OCI-LY1 (cell line): ENCODE measurements around the gene PCSK5.

Source experiments
- H2AFZ ChIP-seq: fragments of 200-600 bp; sonication (generic), shearing (Covaris generic); 2 replicates; pipeline ENCODE4 v1.6.0; 2014; ENCODE audit warnings: antibody characterized with exemption, mild to moderate bottlenecking, low read length
- H3F3A ChIP-seq: fragments of 200-600 bp; sonication (generic), shearing (Covaris generic); 2 replicates; pipeline ENCODE4 v1.6.0; 2014; ENCODE audit warnings: mild to moderate bottlenecking, antibody characterized with exemption, low read length, moderate library complexity; ENCODE audit not compliant: insufficient read depth
- H3K27ac ChIP-seq: fragments of 200-600 bp; sonication (generic); 2 replicates; pipeline ENCODE4 v1.5.1; 2014; ENCODE audit warnings: low read length, mixed run types, mild to moderate bottlenecking, low read depth; ENCODE audit not compliant: poor library complexity, severe bottlenecking
- H3K27me3 ChIP-seq: fragments of 200-600 bp; sonication (generic); 2 replicates; pipeline ENCODE4 v1.6.0; 2014; ENCODE audit warnings: antibody characterized with exemption, mild to moderate bottlenecking, low read length, moderate library complexity; ENCODE audit not compliant: insufficient read depth
- H3K36me3 ChIP-seq: fragments of 200-600 bp; sonication (generic); 2 replicates; pipeline ENCODE4 v1.6.1; 2014; ENCODE audit warnings: mild to moderate bottlenecking, antibody characterized with exemption, low read length, moderate library complexity, mixed read lengths; ENCODE audit not compliant: insufficient read depth
- H3K4me1 ChIP-seq: fragments of 200-600 bp; sonication (generic); 2 replicates; pipeline ENCODE4 v1.5.1; 2014; ENCODE audit warnings: mild to moderate bottlenecking, low read length, moderate library complexity; ENCODE audit not compliant: insufficient read depth, severe bottlenecking
- H3K4me2 ChIP-seq: fragments of 200-600 bp; sonication (generic), shearing (Covaris generic); 2 replicates; pipeline ENCODE4 v1.6.1; 2014; ENCODE audit warnings: low read length
- H3K4me3 ChIP-seq: fragments of 200-600 bp; sonication (generic); 2 replicates; pipeline ENCODE4 v1.5.1; 2014; ENCODE audit warnings: low read length, low read depth, mild to moderate bottlenecking, mixed read lengths; ENCODE audit not compliant: poor library complexity, severe bottlenecking
- H3K79me2 ChIP-seq: fragments of 200-600 bp; shearing (Covaris generic); 2 replicates; pipeline ENCODE4 v1.6.1; 2016; ENCODE audit warnings: mixed run types, low read length, mixed read lengths; ENCODE audit not compliant: insufficient read depth
- H3K9ac ChIP-seq: fragments of 200-600 bp; sonication (generic), shearing (Covaris generic); 2 replicates; pipeline ENCODE4 v1.6.1; 2014; ENCODE audit warnings: mild to moderate bottlenecking, low read length, mixed read lengths
- H3K9me2 ChIP-seq: fragments of 200-600 bp; sonication (generic), shearing (Covaris generic); 2 replicates; pipeline ENCODE4 v1.6.1; 2014; ENCODE audit warnings: low read depth, mild to moderate bottlenecking, low read length, mixed read lengths
- H3K9me3 ChIP-seq: fragments of 200-600 bp; shearing (Covaris generic); 2 replicates; pipeline ENCODE4 v1.6.1; 2014; ENCODE audit warnings: low read length, mixed read lengths
- H4K20me1 ChIP-seq: fragments of 200-600 bp; sonication (generic), shearing (Covaris generic); 2 replicates; pipeline ENCODE4 v1.6.0; 2016; ENCODE audit warnings: mild to moderate bottlenecking, low read length; ENCODE audit not compliant: insufficient read depth
- CTCF ChIP-seq: fragments of 200-600 bp; sonication (generic), shearing (Covaris generic); IDR thresholded peaks from 2 replicates; pipeline ENCODE4 v1.5.1; 2017; ENCODE audit warnings: mild to moderate bottlenecking, antibody characterized with exemption, low read length, moderate library complexity, mixed read lengths
- EZH2 ChIP-seq: fragments of 200-600 bp; sonication (generic), shearing (Covaris generic); IDR thresholded peaks from 2 replicates; pipeline ENCODE4 v1.8.0; 2017; ENCODE audit warnings: borderline replicate concordance, mixed run types, mild to moderate bottlenecking, antibody characterized with exemption, low read length, moderate library complexity, mixed read lengths

The PCSK5 gene

GRCh38 chr9:76185432-76185831 lies 295.0 kb downstream of the PCSK5 start:
- no peak overlapping the region for H3K4me3 ChIP-seq

GRCh38 chr9:76188286-76188685 lies 297.8 kb downstream of the PCSK5 start:
- Histone ChIP-seq H3K4me1 (no peaks in the 10 kb centered on the region), H3K9me2 (no peaks in the 10 kb centered on the region), H3K27me3 (no peaks in the 10 kb centered on the region), H2AFZ (no peak overlapping the region), H3K4me2 (no peak overlapping the region), H3K79me2 (no peaks in the 10 kb centered on the region), H3K9ac (no peak overlapping the region), H3K4me3 (no peak overlapping the region), H3K27ac (no peak overlapping the region), H3K36me3 (no peaks in the 10 kb centered on the region), H3F3A (no peaks in the 10 kb centered on the region), H3K9me3 (no peaks in the 10 kb centered on the region), H4K20me1 (no peaks in the 10 kb centered on the region)
- no peak for TF ChIP-seq CTCF
- TF ChIP-seq EZH2: no peak

More at GRCh38 chr9:76185432-76185831, 295.0 kb downstream of the PCSK5 start:
- TF ChIP-seq CTCF: no peak
- TF ChIP-seq EZH2: no peak
- Histone ChIP-seq H3F3A (no peaks in the 10 kb centered on the region), H3K27me3 (no peaks in the 10 kb centered on the region), H3K4me1 (no peaks in the 10 kb centered on the region), H3K79me2 (no peaks in the 10 kb centered on the region), H4K20me1 (no peaks in the 10 kb centered on the region), H3K9ac (no peak overlapping the region), H3K4me2 (no peak overlapping the region), H3K9me2 (no peaks in the 10 kb centered on the region), H3K36me3 (no peaks in the 10 kb centered on the region), H3K27ac (no peak overlapping the region), H3K9me3 (no peaks in the 10 kb centered on the region), H2AFZ (no peak overlapping the region)

GRCh38 chr9:76188905-76189304 lies 298.4 kb downstream of the PCSK5 start:
- Histone ChIP-seq H3K79me2 (no peaks in the 10 kb centered on the region), H3F3A (no peaks in the 10 kb centered on the region), H4K20me1 (no peaks in the 10 kb centered on the region), H3K9ac (no peak overlapping the region), H3K9me3 (no peaks in the 10 kb centered on the region), H3K4me1 (no peaks in the 10 kb centered on the region), H2AFZ (no peak overlapping the region), H3K27ac (no peak overlapping the region), H3K36me3 (no peaks in the 10 kb centered on the region), H3K4me3 (no peak overlapping the region), H3K4me2 (no peak overlapping the region), H3K27me3 (no peaks in the 10 kb centered on the region), H3K9me2 (no peaks in the 10 kb centered on the region)
- TF ChIP-seq EZH2 (no peak), CTCF (no peak)
